ENCODE results near the gene C19orf67.
"Not testable (repeated sequence)": the region's sequence is repeated elsewhere in the genome, so short reads cannot be mapped to it uniquely, and the experiment has no call there.

C19orf67 gene

DNA sequence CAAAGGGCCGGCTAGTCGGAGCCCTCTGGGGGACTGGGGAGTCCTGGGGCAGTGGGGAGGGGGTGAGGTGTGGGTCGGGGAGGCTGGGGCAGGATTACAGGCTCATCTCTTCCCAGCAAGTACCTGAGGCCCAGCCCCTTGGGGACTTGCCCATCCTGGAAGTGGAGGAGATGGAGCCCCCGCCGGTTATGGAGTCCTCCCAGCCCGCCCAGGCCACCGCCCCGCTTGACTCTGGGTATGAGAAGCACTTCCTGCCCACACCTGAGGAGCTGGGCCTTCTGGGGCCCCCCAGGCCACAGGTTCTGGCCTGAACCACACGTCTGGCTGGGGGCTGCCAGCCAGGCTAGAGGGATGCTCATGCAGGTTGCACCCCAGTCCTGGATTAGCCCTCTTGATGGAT, 33.6 kb downstream of the C19orf67 start:
- TF ChIP-seq ZNF280C (tag by site-specific recombination; IDR thresholded peaks at IDR 0.05) = no peak
- no peak for TF ChIP-seq HIC1 (tag by site-specific recombination; IDR thresholded peaks at IDR 0.05)
- TF ChIP-seq ZBTB11 (tag by site-specific recombination; conservative IDR thresholded peaks at IDR 0.05; ENCODE audit: low read depth) = no peak
- TF ChIP-seq ZNF677 (tag by site-specific recombination; IDR thresholded peaks at IDR 0.05) = no peak
- CTCF ChIA-PET = interaction anchor here (1.0 to 2.4 kb wide), 4 partner anchors 8 to 62 kb away, joined by 3 to 20 read pairs (median 4); no protein-coding TSS in a partner anchor
- Histone ChIP-seq H3K9me3 (ENCODE audit: control insufficient read depth, insufficient read depth, low read depth, low read length) (no peaks in the 10 kb centered on the region; the same call in 1 of the 2 replicates), H3K27ac (ENCODE audit: extremely low read depth, low read depth, low read length) (no peak overlapping the region), H3K4me1 (ENCODE audit: control insufficient read depth, insufficient read depth, low read length) (no peaks in the 10 kb centered on the region), H3K4me3 (ENCODE audit: low read depth, low read length) (no peak overlapping the region), H3K36me3 (ENCODE audit: control insufficient read depth in 2 of 2, insufficient read depth in 1 of 2, low read length in 2 of 2) (no peaks in the 10 kb centered on the region; a peak in 1 of 3 replicates)
- POLR2A ChIA-PET = no interaction called here

DNA sequence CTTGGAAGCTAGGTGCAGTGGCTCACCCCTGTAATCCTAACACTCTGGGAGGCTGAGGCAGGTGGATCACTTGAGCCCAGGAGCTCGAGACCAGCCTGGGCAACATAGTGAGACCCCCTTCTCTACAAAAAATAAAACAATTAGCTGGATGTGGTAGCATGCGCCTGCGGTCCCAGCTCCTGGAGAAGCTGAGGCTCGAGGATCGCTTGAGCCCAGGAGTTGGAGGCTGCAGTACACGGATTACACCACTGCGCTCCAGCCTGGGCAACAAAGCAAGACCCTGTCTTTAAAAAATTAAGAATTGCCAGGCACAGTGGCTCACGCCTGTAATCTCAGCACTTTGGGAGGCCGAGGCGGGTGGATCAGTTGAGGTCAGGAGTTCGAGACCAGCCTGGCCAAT, 34.6 kb downstream of the C19orf67 start:
- CTCF ChIA-PET = interaction anchor here (0.6 to 1.2 kb wide), 7 partner anchors 9 to 1685 kb away, joined by 3 to 4 read pairs (median 4); no protein-coding TSS in a partner anchor
- H3K27ac ChIP-seq (ENCODE audit: extremely low read depth, low read depth, low read length); POLR2A ChIA-PET; H3K4me3 ChIP-seq (ENCODE audit: low read depth, low read length); H3K36me3 ChIP-seq (ENCODE audit: control insufficient read depth in 2 of 2, insufficient read depth in 1 of 2, low read length in 2 of 2); H3K4me1 ChIP-seq (ENCODE audit: control insufficient read depth, insufficient read depth, low read length); H3K9me3 ChIP-seq (ENCODE audit: control insufficient read depth, insufficient read depth, low read depth, low read length): not testable (repeated sequence)
- peak; percentile 80 for TF ChIP-seq ZNF121 (tag by site-specific recombination; IDR thresholded peaks at IDR 0.05)

DNA sequence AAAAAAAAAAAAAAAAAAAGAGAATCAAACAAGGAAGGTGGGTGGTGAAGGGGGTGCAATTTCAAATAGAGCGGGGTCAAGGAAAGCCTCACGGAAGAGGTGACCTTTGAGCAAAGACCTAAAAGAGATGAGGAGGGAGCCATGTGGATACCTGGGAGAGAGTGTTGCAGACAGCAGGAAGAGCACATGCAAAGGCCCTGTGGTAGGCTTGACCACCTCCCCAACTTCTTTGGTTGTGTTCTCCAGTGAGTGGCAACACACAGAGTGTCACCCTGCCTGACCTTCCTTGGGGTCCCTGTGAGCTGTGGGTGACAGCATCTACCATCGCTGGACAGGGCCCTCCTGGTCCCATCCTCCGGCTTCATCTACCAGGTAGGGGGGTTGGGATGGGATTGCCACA, 35.1 kb downstream of the C19orf67 start:
- POLR2A ChIA-PET = no interaction called here
- H3K36me3 ChIP-seq (ENCODE audit: control insufficient read depth in 2 of 2, insufficient read depth in 1 of 2, low read length in 2 of 2) = no peaks in the 10 kb centered on the region; a peak in 1 of 3 replicates
- no peak overlapping the region for H3K27ac ChIP-seq (ENCODE audit: extremely low read depth, low read depth, low read length)
- H3K4me3 ChIP-seq (ENCODE audit: low read depth, low read length) = no peak overlapping the region
- no peak for TF ChIP-seq ZNF645 (tag by site-specific recombination; IDR thresholded peaks at IDR 0.05)
- TF ChIP-seq GLIS1 (tag by site-specific recombination; IDR thresholded peaks at IDR 0.05) = no peak
- TF ChIP-seq, protein P1, sequence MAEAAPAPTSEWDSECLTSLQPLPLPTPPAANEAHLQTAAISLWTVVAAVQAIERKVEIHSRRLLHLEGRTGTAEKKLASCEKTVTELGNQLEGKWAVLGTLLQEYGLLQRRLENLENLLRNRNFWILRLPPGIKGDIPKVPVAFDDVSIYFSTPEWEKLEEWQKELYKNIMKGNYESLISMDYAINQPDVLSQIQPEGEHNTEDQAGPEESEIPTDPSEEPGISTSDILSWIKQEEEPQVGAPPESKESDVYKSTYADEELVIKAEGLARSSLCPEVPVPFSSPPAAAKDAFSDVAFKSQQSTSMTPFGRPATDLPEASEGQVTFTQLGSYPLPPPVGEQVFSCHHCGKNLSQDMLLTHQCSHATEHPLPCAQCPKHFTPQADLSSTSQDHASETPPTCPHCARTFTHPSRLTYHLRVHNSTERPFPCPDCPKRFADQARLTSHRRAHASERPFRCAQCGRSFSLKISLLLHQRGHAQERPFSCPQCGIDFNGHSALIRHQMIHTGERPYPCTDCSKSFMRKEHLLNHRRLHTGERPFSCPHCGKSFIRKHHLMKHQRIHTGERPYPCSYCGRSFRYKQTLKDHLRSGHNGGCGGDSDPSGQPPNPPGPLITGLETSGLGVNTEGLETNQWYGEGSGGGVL (tag by site-specific recombination; IDR thresholded peaks at IDR 0.05) = no peak
- peak; percentile 98 for TF ChIP-seq ZNF623 (tag by site-specific recombination; IDR thresholded peaks at IDR 0.05)
- TF ChIP-seq ZNF785 (tag by site-specific recombination; IDR thresholded peaks at IDR 0.05) = no peak
- TF ChIP-seq ZSCAN30 (tag by site-specific recombination; IDR thresholded peaks at IDR 0.05) = no peak
- H3K9me3 ChIP-seq (ENCODE audit: control insufficient read depth, insufficient read depth, low read depth, low read length) = no peaks in the 10 kb centered on the region; the same call in 1 of the 2 replicates
- no peaks in the 10 kb centered on the region for H3K4me1 ChIP-seq (ENCODE audit: control insufficient read depth, insufficient read depth, low read length)
- CTCF ChIA-PET = interaction anchor here (0.6 to 2.6 kb wide), 5 partner anchors 8 to 1084 kb away, joined by 3 to 7 read pairs (median 4); no protein-coding TSS in a partner anchor
